ENCODE results near the gene MARK1. TPM values are rescaled to one million over a fixed set of nuclear protein-coding genes. Genes with fewer than 3 reads are reported as not detected.

Gene MARK1
- total RNA-seq: 0.69 and 0.80 TPM in 2 replicates

DNA sequence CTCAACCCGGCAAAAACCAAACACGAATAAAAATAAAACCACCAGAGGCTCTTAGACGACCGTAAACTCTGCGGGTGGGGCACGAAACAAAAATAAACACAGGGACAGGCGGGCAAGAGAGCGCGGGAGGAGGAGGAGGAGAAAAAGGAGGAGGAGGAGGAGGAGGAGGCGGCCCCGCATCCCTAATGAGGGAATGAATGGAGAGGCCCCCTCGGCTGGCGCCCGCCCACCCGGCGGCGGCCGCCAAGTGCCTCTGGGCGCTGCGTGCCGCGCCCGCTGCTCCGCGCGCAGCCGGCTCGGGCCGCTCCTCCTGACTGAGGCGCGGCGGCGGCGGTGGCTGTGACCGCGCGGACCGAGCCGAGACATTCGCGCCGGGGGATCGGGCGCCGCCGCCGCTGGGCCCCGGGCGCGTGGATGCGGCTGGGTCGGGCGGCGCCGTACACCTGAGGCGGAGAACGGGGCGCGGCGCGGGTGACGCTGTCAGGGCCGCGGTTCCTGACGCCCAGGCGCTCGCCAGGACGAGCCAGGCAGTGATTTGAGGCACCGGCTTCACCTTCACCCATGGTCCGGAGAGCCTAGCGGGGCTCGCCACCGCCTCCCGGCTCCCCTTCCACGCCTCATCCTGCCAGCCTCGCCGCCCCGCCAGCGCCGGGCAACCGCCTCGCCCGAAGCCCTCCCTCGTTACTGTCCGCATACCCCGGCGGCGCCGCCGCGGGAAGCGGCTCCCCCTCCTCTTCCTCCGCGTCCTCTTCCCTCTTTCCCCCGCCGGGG, at the start of gene MARK1:
TSS of gene MARK1 (plus strand) at position 229 of the 771 bp plus-strand sequence. CDS start 687 bp downstream, outside the sequence.

DNA sequence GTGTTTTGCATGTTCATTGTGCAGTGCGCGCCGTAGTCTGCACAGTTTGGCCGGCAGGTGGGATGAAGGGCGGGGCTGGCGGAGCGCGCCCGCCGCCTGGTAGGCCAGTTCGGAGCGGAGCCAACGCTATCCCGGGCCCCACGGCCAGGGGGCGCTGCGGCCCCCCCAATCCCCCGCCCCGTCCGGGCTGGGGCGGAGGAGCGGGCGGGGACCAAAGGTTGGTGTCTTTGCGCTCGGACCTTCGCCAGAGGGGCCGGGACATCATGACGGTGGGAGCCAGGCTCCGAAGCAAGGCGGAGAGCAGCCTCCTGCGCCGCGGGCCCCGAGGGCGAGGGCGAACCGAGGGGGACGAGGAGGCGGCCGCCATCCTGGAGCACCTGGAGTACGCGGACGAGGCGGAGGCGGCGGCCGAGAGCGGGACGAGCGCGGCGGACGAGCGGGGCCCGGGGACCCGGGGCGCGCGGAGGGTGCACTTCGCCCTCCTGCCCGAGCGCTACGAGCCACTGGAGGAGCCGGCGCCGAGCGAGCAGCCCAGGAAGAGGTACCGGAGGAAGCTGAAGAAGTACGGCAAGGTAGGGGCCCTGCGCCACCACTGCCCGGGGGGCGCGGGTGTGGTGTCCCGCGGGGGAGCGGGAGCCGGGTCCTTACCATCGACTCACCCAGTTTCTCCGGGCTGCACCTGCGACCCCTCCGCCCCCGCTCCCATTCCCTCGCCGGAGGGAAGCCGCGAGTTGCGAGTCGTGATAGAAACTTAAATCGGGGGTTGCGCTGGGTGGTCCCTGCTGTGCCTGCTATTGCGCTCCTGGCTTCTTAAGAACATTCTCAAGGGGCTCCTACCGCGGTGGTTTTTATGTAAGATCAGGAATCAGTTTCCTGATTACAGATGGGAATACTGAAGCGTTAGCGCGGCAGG, 162.5 kb downstream of the MARK1 start, which contains the start of gene C1orf115:
TSS of gene C1orf115 (plus strand) at position 224 of the 913 bp plus-strand sequence. CDS start at position 264, 40 bp downstream.

Other genes with a start within 250 kb of the MARK1 start
- gene C1orf115, start 162.2 kb downstream of the MARK1 start, total RNA-seq: 27.5 and 28.4 TPM in 2 replicates
- gene MTARC2, start 220.2 kb downstream of the MARK1 start, total RNA-seq: 7.8 and 10.1 TPM in 2 replicates